Endothelial cell of umbilical vein (primary cell): ENCODE measurements around the gene RAB40B. TPM values are rescaled to one million over a fixed set of nuclear protein-coding genes. Genes with fewer than 3 reads are reported as not detected.

Experiments
- BruUV-seq: library from RNA; stranded (reverse); fragments of 400-500 nt; replicated peaks from 2 replicates; lab custom pipeline; 2021; lab: Mats Ljungman, UMichigan
- CTCF ChIA-PET: fragments of 300-600, 350-600 bp; sonication (Branson Sonifier 250); formaldehyde crosslinking; loops from one replicate; lab custom pipeline; 2021; ENCODE audit warnings: antibody characterized with exemption, inconsistent platforms; lab: Charles Lee
- POLR2A ChIA-PET: fragments of 300-600, 350-600 bp; sonication (Branson Sonifier 250); formaldehyde crosslinking; loops from one replicate; lab custom pipeline; 2021; ENCODE audit warnings: antibody characterized with exemption, inconsistent platforms; lab: Charles Lee
- DNase-seq: peaks from one replicate; pipeline ENCODE4 v3.0.0-alpha.2; 2011; ENCODE audit warnings: low read depth, low spot score
- FAIRE-seq: peaks from 2 replicates; lab custom pipeline; 2011; peaks lifted over from hg19 to GRCh38; lab: Jason Lieb, UNC
- H2AFZ ChIP-seq: 2 replicates; pipeline ENCODE4 v1.6.0; 2012; ENCODE audit warnings: low read depth, low read length, control low read depth, inconsistent platforms
- H3K27ac ChIP-seq: 2 replicates; pipeline ENCODE4 v1.5.1; 2011; ENCODE audit warnings: low read depth, mild to moderate bottlenecking, control low read depth, low read length, moderate library complexity; ENCODE audit not compliant: insufficient read depth
- H3K27me3 ChIP-seq, 2 experiments: 2 replicates each; pipeline versions ENCODE4 v1.6.0 to v1.6.1; 2011; ENCODE audit warnings: low read length in 2 of 2, mixed read lengths in 1 of 2; ENCODE audit not compliant: control insufficient read depth in 2 of 2, insufficient read depth in 2 of 2
- H3K36me3 ChIP-seq, 2 experiments: 2 replicates in 1 of 2; 3 replicates in 1 of 2; pipeline ENCODE4 v1.5.1; 2011; ENCODE audit warnings: low read length in 2 of 2, mild to moderate bottlenecking in 1 of 2, moderate library complexity in 1 of 2; ENCODE audit not compliant: control insufficient read depth in 2 of 2, insufficient read depth in 2 of 2; ENCODE audit errors: extremely low read depth in 1 of 2
- H3K4me1 ChIP-seq: 3 replicates; pipeline ENCODE4 v1.5.1; 2011; ENCODE audit warnings: mild to moderate bottlenecking, low read length; ENCODE audit not compliant: control insufficient read depth, insufficient read depth; ENCODE audit errors: extremely low read depth
- H3K4me2 ChIP-seq: 2 replicates; pipeline ENCODE4 v1.6.1; 2011; ENCODE audit warnings: low read length, control low read depth, mixed read lengths; ENCODE audit not compliant: insufficient read depth
- H3K4me3 ChIP-seq, 3 experiments: fragments of 200-600 bp in 1 of 3; sonication (generic), shearing (Covaris generic) in 1 of 3; replicated peaks in 1 of 3; 2 replicates each; pipeline ENCODE4 v1.5.1; 2011 to 2016; ENCODE audit warnings: control low read depth in 3 of 3, low read length in 3 of 3, mild to moderate bottlenecking in 2 of 3, inconsistent platforms in 1 of 3, low read depth in 1 of 3, moderate library complexity in 1 of 3; ENCODE audit not compliant: insufficient read depth in 1 of 3
- H3K79me2 ChIP-seq: 2 replicates; pipeline ENCODE4 v1.6.0; 2012; ENCODE audit warnings: low read length, inconsistent platforms; ENCODE audit not compliant: control insufficient read depth, insufficient read depth
- H3K9ac ChIP-seq: replicated peaks from 2 replicates; pipeline ENCODE3; 2011; ENCODE audit warnings: low read length, control low read depth; ENCODE audit not compliant: insufficient read depth; ENCODE audit errors: extremely low read depth
- H3K9me1 ChIP-seq: replicated peaks from 3 replicates; pipeline ENCODE4 v1.6.0; 2011; ENCODE audit warnings: mild to moderate bottlenecking, low read length; ENCODE audit not compliant: control insufficient read depth, insufficient read depth; ENCODE audit errors: extremely low read depth
- H3K9me3 ChIP-seq: replicated peaks from 2 replicates; pipeline ENCODE4 v1.5.1; 2012; ENCODE audit warnings: low read length, inconsistent platforms; ENCODE audit not compliant: control insufficient read depth, insufficient read depth
- H4K20me1 ChIP-seq: replicated peaks from 2 replicates; pipeline ENCODE3; 2011; ENCODE audit warnings: mild to moderate bottlenecking, low read length; ENCODE audit not compliant: control insufficient read depth, insufficient read depth; ENCODE audit errors: extremely low read depth
- EZH2 ChIP-seq: IDR thresholded peaks from 2 replicates; pipeline ENCODE4 v1.6.1; 2012; ENCODE audit warnings: borderline replicate concordance, low read depth, mild to moderate bottlenecking, moderate library complexity, low read length, inconsistent platforms; ENCODE audit not compliant: severe bottlenecking
- GATA2 ChIP-seq: IDR thresholded peaks from 2 replicates; pipeline ENCODE4 v1.7.0; 2011; ENCODE audit warnings: low read depth, mild to moderate bottlenecking, moderate library complexity, mixed read lengths, low read length; ENCODE audit not compliant: insufficient read length, insufficient read depth
- JUN ChIP-seq: IDR thresholded peaks from 2 replicates; pipeline ENCODE4 v1.6.1; 2011; ENCODE audit warnings: borderline replicate concordance, low read depth; ENCODE audit not compliant: insufficient read length, insufficient read depth
- POLR2AphosphoS5 ChIP-seq: IDR thresholded peaks from 2 replicates; pipeline ENCODE4 v1.6.1; 2012; ENCODE audit warnings: low read depth, mild to moderate bottlenecking, control low read depth, low read length, moderate library complexity; ENCODE audit not compliant: insufficient read depth
- dilution Hi-C: fragments of 300-500 bp; cut with MboI; formaldehyde crosslinking; loops from one replicate; pipeline ENCODE4 v1.15.0; 2019; ENCODE audit warnings: low sequenced_read_pairs; ENCODE audit not compliant: extremely low pct_ligation_motif_present
- intact Hi-C: fragments of 100-400 bp; cut with micrococcal nuclease; formaldehyde crosslinking; loops from one replicate; pipeline ENCODE4 v1.10.0; 2022
- polyA plus RNA-seq, 4 experiments: library from polyadenylated mRNA; depleted of rRNA in 3 of 4; stranded (reverse) in 3 of 4; unstranded in 1 of 4; fragments of >200 nt; gene quantifications; 2 replicates each; pipeline versions ENCODE4 v1.2.1 to v1.2.3, GENCODE V29; 2011 to 2012; ENCODE audit warnings: missing spikeins in 1 of 4
- total RNA-seq: library from RNA; stranded (reverse); gene quantifications from 2 replicates; pipeline ENCODE4 v1.2.3, GENCODE V29; 2021
- TF ChIP-seq, protein P1 (sequence below): IDR thresholded peaks from 2 replicates; pipeline ENCODE4 v1.6.1; 2011; ENCODE audit not compliant: insufficient read depth, insufficient read length
- TF ChIP-seq, protein P2 (sequence below), 2 donors: IDR thresholded peaks; 1 replicate in 1 of 2; 2 replicates in 1 of 2; pipeline ENCODE4 v1.5.1; 2011; ENCODE audit warnings: low read length in 2 of 2, mild to moderate bottlenecking in 2 of 2, moderate library complexity in 2 of 2, control low read depth in 1 of 2, inconsistent platforms in 1 of 2, low read depth in 1 of 2; ENCODE audit not compliant: insufficient read depth in 1 of 2; ENCODE audit errors: extremely low read depth in 1 of 2

Gene RAB40B
- total and polyA plus RNA-seq, 2 donors (not counting 3 experiments of a cell fraction or from before 2014, with no cell fraction given): 5.5 to 9.3 TPM

GRCh38 chr17:82639628-82640027 is 58.9 kb downstream of the RAB40B start:
- H3K9ac ChIP-seq: no peak overlapping the region
- H3K4me3 ChIP-seq: no peak overlapping the region
- H4K20me1 ChIP-seq: peaks cover 3% of the 10 kb centered on the region
- TF ChIP-seq JUN (no peak), GATA2 (no peak), POLR2AphosphoS5 (no peak), EZH2 (no peak)
- TF ChIP-seq, protein P1, sequence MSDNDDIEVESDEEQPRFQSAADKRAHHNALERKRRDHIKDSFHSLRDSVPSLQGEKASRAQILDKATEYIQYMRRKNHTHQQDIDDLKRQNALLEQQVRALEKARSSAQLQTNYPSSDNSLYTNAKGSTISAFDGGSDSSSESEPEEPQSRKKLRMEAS: no peak
- TF ChIP-seq, protein P2, sequence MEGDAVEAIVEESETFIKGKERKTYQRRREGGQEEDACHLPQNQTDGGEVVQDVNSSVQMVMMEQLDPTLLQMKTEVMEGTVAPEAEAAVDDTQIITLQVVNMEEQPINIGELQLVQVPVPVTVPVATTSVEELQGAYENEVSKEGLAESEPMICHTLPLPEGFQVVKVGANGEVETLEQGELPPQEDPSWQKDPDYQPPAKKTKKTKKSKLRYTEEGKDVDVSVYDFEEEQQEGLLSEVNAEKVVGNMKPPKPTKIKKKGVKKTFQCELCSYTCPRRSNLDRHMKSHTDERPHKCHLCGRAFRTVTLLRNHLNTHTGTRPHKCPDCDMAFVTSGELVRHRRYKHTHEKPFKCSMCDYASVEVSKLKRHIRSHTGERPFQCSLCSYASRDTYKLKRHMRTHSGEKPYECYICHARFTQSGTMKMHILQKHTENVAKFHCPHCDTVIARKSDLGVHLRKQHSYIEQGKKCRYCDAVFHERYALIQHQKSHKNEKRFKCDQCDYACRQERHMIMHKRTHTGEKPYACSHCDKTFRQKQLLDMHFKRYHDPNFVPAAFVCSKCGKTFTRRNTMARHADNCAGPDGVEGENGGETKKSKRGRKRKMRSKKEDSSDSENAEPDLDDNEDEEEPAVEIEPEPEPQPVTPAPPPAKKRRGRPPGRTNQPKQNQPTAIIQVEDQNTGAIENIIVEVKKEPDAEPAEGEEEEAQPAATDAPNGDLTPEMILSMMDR (IDR thresholded peaks at IDR 0.05; ENCODE audit: extremely low read depth in 1 of 2, insufficient read depth in 1 of 2, low read depth in 1 of 2, low read length in 2 of 2): no peak
- H3K4me2 ChIP-seq: no peak overlapping the region
- intact Hi-C loops (no loop called here), dilution Hi-C loops (no loop called here)
- DNase-seq: no peak
- no peaks in the 10 kb centered on the region for H3K9me1 ChIP-seq
- no peaks in the 10 kb centered on the region for H3K27me3 ChIP-seq
- H3K36me3 ChIP-seq: peaks cover 8 to 34% of the 10 kb centered on the region in 2 experiments
- ChIA-PET CTCF (no interaction called here), POLR2A (no interaction called here)
- H3K4me1 ChIP-seq: no peaks in the 10 kb centered on the region
- peaks cover 73% of the 10 kb centered on the region for H3K79me2 ChIP-seq
- no peak overlapping the region for H3K27ac ChIP-seq
- no peak overlapping the region for H2AFZ ChIP-seq
- no TSS peak for BruUV-seq
- no peaks in the 10 kb centered on the region for H3K9me3 ChIP-seq
- FAIRE-seq: no peak
